Activated CD4-positive, alpha-beta T cell treated with anti-CD3 and anti-CD28 coated beads for 36 hours (primary cell): ENCODE data around the gene MLIP. TPM values are rescaled to one million over a fixed set of nuclear protein-coding genes. Genes with fewer than 3 reads are reported as not detected.

Source experiments
- ATAC-seq: fragments of 200-7000 bp; cut with Tn5 transposase; one replicate; pipeline ENCODE4 v1.10.0; 2021; ENCODE audit warnings: mild to moderate bottlenecking, moderate library complexity
- CTCF ChIA-PET: fragments of 350-600 bp; sonication (Branson Sonifier 250); formaldehyde crosslinking; loops from one replicate; lab custom pipeline; 2021; ENCODE audit warnings: antibody characterized with exemption; lab: Charles Lee
- POLR2A ChIA-PET: fragments of 350-600 bp; sonication (Branson Sonifier 250); formaldehyde crosslinking; loops from one replicate; lab custom pipeline; 2021; ENCODE audit warnings: antibody characterized with exemption, inconsistent platforms; lab: Charles Lee
- DNase-seq: peaks from one replicate; pipeline ENCODE4 v3.0.0-alpha.2; 2020
- H3K27ac Mint-ChIP-seq: one replicate; pipeline ENCODE4 v1.8.0; 2021; ENCODE audit warnings: mixed read lengths
- H3K27me3 Mint-ChIP-seq: one replicate; pipeline ENCODE4 v1.8.0; 2021; ENCODE audit warnings: mixed read lengths
- H3K36me3 Mint-ChIP-seq: one replicate; pipeline ENCODE4 v1.8.0; 2021; ENCODE audit warnings: low read depth, mixed read lengths
- H3K4me1 Mint-ChIP-seq: one replicate; pipeline ENCODE4 v1.8.0; 2021; ENCODE audit warnings: mixed read lengths
- H3K4me3 Mint-ChIP-seq: one replicate; pipeline ENCODE4 v1.8.0; 2021; ENCODE audit warnings: mild to moderate bottlenecking, moderate library complexity, mixed read lengths
- H3K9me3 Mint-ChIP-seq: one replicate; pipeline ENCODE4 v1.8.0; 2021; ENCODE audit warnings: low read depth, mixed read lengths
- intact Hi-C, 2 experiments: fragments of 100-400 bp; cut with DNase I in 1 of 2; cut with micrococcal nuclease in 1 of 2; formaldehyde crosslinking; loops; one replicate each; pipeline versions ENCODE4 v1.14.2 to v1.15.1; 2022 to 2024; cut with DNase I, micrococcal nuclease
- total RNA-seq, 2 experiments: library from RNA; stranded (reverse); gene quantifications; one replicate each; pipeline ENCODE4 v1.2.3, GENCODE V29; 2021

Gene MLIP
- total RNA-seq, 2 experiments from 2014 or later = not detected

DNA sequence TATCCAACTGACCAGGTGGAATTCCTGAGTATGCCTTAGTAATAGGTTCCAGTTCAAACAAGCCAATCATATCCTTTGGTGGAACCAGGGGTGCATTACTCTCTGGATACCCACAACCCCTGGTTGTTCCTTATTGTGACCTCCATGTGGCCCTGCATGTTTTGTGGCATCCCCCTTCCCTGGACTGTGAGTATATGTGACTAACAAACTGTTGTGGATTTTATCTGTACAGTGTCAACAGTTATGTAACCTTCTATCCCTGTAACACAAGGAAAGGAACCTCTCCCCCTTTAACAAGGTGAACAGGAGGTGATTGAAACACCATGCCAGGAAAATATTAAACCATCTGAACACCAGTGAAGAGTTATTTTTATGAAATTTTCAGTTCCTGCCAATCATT is 46.2 kb downstream of the MLIP start:
- DNase-seq (no peak), ATAC-seq (no peak)
- intact Hi-C loops = no loop called here
- H3K27me3 Mint-ChIP-seq = no peaks in the 10 kb centered on the region
- H3K4me3 Mint-ChIP-seq = no peak overlapping the region
- H3K9me3 Mint-ChIP-seq = no peaks in the 10 kb centered on the region
- H3K4me1 Mint-ChIP-seq = no peaks in the 10 kb centered on the region
- CTCF ChIA-PET = no interaction called here
- POLR2A ChIA-PET = no interaction called here
- H3K27ac Mint-ChIP-seq = no peak overlapping the region
- H3K36me3 Mint-ChIP-seq = no peaks in the 10 kb centered on the region

- ATAC-seq = no peak
- CTCF ChIA-PET = no interaction called here
- no peak overlapping the region for H3K4me3 Mint-ChIP-seq
- POLR2A ChIA-PET = no interaction called here
- no peaks in the 10 kb centered on the region for H3K27me3 Mint-ChIP-seq
- DNase-seq = no peak
- H3K4me1 Mint-ChIP-seq = no peaks in the 10 kb centered on the region
- no peaks in the 10 kb centered on the region for H3K36me3 Mint-ChIP-seq
- intact Hi-C loops = no loop called here
- H3K27ac Mint-ChIP-seq = no peak overlapping the region
- H3K9me3 Mint-ChIP-seq = peaks cover 1% of the 10 kb centered on the region
These were observed 61.8 kb downstream of the MLIP start for GRCh38 chr6:54173089-54173488.

GRCh38 chr6:54179152-54179551 is 67.9 kb downstream of the MLIP start:
- no peak overlapping the region for H3K4me3 Mint-ChIP-seq
- ChIA-PET CTCF (no interaction called here), POLR2A (no interaction called here)
- no peaks in the 10 kb centered on the region for H3K27me3 Mint-ChIP-seq
- no peaks in the 10 kb centered on the region for H3K9me3 Mint-ChIP-seq
- no peak overlapping the region for H3K27ac Mint-ChIP-seq
- no peaks in the 10 kb centered on the region for H3K4me1 Mint-ChIP-seq
- intact Hi-C loops = no loop called here
- no peaks in the 10 kb centered on the region for H3K36me3 Mint-ChIP-seq
- no peak for DNase-seq
- no peak for ATAC-seq

GRCh38 chr6:54183616-54184015 is 72.4 kb downstream of the MLIP start:
- ChIA-PET CTCF (no interaction called here), POLR2A (no interaction called here)
- ATAC-seq (no peak), DNase-seq (no peak)
- no peaks in the 10 kb centered on the region for H3K9me3 Mint-ChIP-seq
- no peaks in the 10 kb centered on the region for H3K4me1 Mint-ChIP-seq
- no peak overlapping the region for H3K27ac Mint-ChIP-seq
- intact Hi-C loops = no loop called here
- H3K36me3 Mint-ChIP-seq = no peaks in the 10 kb centered on the region
- no peak overlapping the region for H3K4me3 Mint-ChIP-seq
- H3K27me3 Mint-ChIP-seq = no peaks in the 10 kb centered on the region

- intact Hi-C loops = no loop called here
- ATAC-seq = no peak
- DNase-seq = no peak
- no peaks in the 10 kb centered on the region for H3K9me3 Mint-ChIP-seq
- H3K27ac Mint-ChIP-seq = no peak overlapping the region
- POLR2A ChIA-PET = no interaction called here
- no peak overlapping the region for H3K4me3 Mint-ChIP-seq
- CTCF ChIA-PET = no interaction called here
- H3K4me1 Mint-ChIP-seq = no peaks in the 10 kb centered on the region
- H3K27me3 Mint-ChIP-seq = no peaks in the 10 kb centered on the region
- H3K36me3 Mint-ChIP-seq = no peaks in the 10 kb centered on the region
These were observed 74.6 kb downstream of the MLIP start for GRCh38 chr6:54185885-54186284.

GRCh38 chr6:54188846-54189245 is 77.6 kb downstream of the MLIP start:
- Mint-ChIP-seq H3K27ac (no peak overlapping the region), H3K9me3 (no peaks in the 10 kb centered on the region), H3K4me3 (no peak overlapping the region), H3K27me3 (no peaks in the 10 kb centered on the region), H3K4me1 (no peaks in the 10 kb centered on the region), H3K36me3 (no peaks in the 10 kb centered on the region)
- intact Hi-C loops = no loop called here
- ChIA-PET POLR2A (no interaction called here), CTCF (no interaction called here)
- no peak for DNase-seq
- ATAC-seq = no peak

GRCh38 chr6:54191461-54191860 is 80.2 kb downstream of the MLIP start:
- ChIA-PET CTCF (no interaction called here), POLR2A (no interaction called here)
- Mint-ChIP-seq H3K36me3 (no peaks in the 10 kb centered on the region), H3K9me3 (no peaks in the 10 kb centered on the region), H3K27ac (no peak overlapping the region), H3K27me3 (no peaks in the 10 kb centered on the region), H3K4me1 (no peaks in the 10 kb centered on the region), H3K4me3 (no peak overlapping the region)
- DNase-seq (no peak), ATAC-seq (no peak)
- intact Hi-C loops = no loop called here

DNA sequence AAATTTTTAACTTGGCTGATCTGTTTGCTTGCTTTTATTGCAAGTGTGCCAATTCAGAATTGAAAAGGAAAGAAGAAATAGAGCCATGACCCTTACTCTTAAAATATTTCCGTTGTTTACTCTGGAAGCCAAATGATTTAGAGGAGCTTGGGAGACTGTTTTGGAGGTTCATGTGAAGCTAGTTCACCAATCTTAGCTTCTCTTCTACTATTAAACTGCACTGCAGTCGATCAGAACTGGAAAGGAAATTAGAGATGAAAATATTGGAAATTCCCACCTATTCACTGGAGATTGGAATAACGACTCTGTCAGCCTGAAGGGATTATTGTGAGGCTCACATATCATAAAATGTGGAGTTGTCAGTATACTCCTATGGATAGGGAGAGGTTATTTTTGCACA is 81.8 kb downstream of the MLIP start:
- no peaks in the 10 kb centered on the region for H3K4me1 Mint-ChIP-seq
- ATAC-seq (no peak), DNase-seq (no peak)
- CTCF ChIA-PET = no interaction called here
- no peaks in the 10 kb centered on the region for H3K27me3 Mint-ChIP-seq
- no peak overlapping the region for H3K27ac Mint-ChIP-seq
- peaks cover 4% of the 10 kb centered on the region for H3K9me3 Mint-ChIP-seq
- no peaks in the 10 kb centered on the region for H3K36me3 Mint-ChIP-seq
- intact Hi-C loops = no loop called here
- POLR2A ChIA-PET = no interaction called here
- H3K4me3 Mint-ChIP-seq = no peak overlapping the region

- H3K9me3 Mint-ChIP-seq = peaks cover 4% of the 10 kb centered on the region
- ChIA-PET POLR2A (no interaction called here), CTCF (no interaction called here)
- no peaks in the 10 kb centered on the region for H3K4me1 Mint-ChIP-seq
- intact Hi-C loops = no loop called here
- H3K27me3 Mint-ChIP-seq = no peaks in the 10 kb centered on the region
- DNase-seq = no peak
- no peaks in the 10 kb centered on the region for H3K36me3 Mint-ChIP-seq
- no peak overlapping the region for H3K4me3 Mint-ChIP-seq
- H3K27ac Mint-ChIP-seq = no peak overlapping the region
- ATAC-seq = no peak
These were observed 82.3 kb downstream of the MLIP start for GRCh38 chr6:54193560-54193959.

DNA sequence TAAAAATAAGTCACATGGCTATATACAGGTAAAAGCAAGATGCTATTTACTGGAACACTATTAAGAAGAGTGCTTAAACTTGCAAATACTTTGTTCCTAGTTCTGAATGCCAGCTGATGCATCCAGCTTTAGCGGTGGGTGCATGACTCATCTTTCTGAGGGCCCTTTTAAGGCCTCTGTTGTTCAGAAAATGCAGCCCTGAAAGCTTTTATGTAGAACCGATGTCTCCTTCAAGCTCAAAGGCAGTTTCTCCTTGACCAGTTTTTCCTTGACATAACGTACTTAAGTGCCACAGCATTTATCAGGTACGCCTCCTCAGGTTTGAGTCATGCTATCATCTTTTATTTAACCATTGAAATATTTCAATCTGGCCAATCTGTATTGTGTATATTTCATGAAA is 82.8 kb downstream of the MLIP start:
- Mint-ChIP-seq H3K9me3 (peaks cover 4% of the 10 kb centered on the region), H3K27ac (no peak overlapping the region), H3K27me3 (no peaks in the 10 kb centered on the region), H3K4me1 (no peaks in the 10 kb centered on the region), H3K36me3 (no peaks in the 10 kb centered on the region), H3K4me3 (no peak overlapping the region)
- CTCF ChIA-PET = no interaction called here
- no peak for ATAC-seq
- no peak for DNase-seq
- POLR2A ChIA-PET = no interaction called here
- intact Hi-C loops = no loop called here

DNA sequence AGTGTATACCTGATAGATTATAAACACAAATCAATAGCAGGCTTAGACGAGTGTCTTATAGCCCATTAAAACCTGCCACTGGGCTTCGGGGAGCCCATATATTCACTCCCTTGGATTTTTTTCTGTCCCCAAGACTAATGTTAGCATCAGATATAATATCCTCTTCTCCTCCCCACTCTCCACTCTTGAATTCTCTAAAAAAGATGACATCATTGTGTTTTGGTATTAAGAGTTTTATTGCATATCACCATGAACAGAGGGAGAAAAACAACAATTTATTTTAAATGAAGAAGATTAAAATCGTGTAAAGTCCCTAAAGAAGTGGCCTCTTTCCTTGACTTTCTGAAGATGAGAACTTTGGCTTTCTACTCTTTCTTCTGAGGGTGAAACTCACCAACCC is 84.4 kb downstream of the MLIP start:
- ChIA-PET CTCF (no interaction called here), POLR2A (no interaction called here)
- H3K4me1 Mint-ChIP-seq = no peaks in the 10 kb centered on the region
- ATAC-seq (no peak), DNase-seq (no peak)
- H3K9me3 Mint-ChIP-seq = peaks cover 4% of the 10 kb centered on the region
- H3K4me3 Mint-ChIP-seq = no peak overlapping the region
- intact Hi-C loops = no loop called here
- H3K36me3 Mint-ChIP-seq = no peaks in the 10 kb centered on the region
- no peaks in the 10 kb centered on the region for H3K27me3 Mint-ChIP-seq
- no peak overlapping the region for H3K27ac Mint-ChIP-seq

DNA sequence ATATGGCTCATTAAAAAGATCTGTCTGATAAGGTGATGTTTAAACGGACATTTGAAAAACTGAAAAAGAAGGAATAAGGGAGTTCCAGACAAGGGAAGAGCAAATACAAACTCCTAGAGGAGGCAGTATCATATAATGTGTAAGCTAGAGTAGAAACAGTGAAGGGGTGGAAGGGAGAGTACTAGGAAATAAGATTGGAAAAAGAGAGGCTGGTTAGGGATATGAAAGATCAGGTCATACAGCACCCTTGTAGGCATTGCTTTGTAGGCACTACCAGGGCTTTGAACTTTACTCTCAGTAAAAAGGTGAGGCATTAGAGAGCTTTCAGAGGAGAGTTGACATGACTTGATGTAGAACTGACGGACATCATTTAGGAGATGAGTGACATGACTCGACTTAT is 85.7 kb downstream of the MLIP start:
- no peak for ATAC-seq
- DNase-seq = no peak
- POLR2A ChIA-PET = no interaction called here
- Mint-ChIP-seq H3K9me3 (peaks cover 4% of the 10 kb centered on the region), H3K36me3 (no peaks in the 10 kb centered on the region), H3K4me1 (no peaks in the 10 kb centered on the region), H3K4me3 (no peak overlapping the region), H3K27me3 (no peaks in the 10 kb centered on the region), H3K27ac (no peak overlapping the region)
- CTCF ChIA-PET = no interaction called here
- intact Hi-C loops = no loop called here

DNA sequence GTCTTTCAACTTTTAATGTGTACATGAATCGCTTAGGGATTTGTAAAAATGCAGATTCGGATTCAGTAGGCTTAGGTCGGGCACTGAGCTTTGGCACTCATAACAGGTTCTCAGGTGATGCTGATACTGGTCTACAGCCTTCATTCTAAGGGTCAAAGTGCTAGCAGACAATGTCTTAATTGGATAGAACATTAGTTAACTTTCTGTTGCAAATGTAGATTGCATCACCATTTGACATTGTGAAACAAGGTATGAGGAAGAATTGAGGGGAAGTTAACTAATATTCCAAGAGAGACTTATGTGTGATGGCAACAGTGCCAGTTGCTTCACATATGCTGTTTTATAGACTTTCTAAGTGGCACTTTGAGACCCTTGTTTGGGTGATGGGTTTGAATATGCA is 86.9 kb downstream of the MLIP start:
- H3K4me3 Mint-ChIP-seq = no peak overlapping the region
- ATAC-seq = no peak
- no peaks in the 10 kb centered on the region for H3K27me3 Mint-ChIP-seq
- peaks cover 4% of the 10 kb centered on the region for H3K9me3 Mint-ChIP-seq
- no peak for DNase-seq
- H3K4me1 Mint-ChIP-seq = no peaks in the 10 kb centered on the region
- intact Hi-C loops = no loop called here
- no peaks in the 10 kb centered on the region for H3K36me3 Mint-ChIP-seq
- ChIA-PET CTCF (no interaction called here), POLR2A (no interaction called here)
- no peak overlapping the region for H3K27ac Mint-ChIP-seq
